Suprapubic skin (tissue), 4 donors: ENCODE measurements around the gene TNRC6B. TPM values are rescaled to one million over a fixed set of nuclear protein-coding genes. Genes with fewer than 3 reads are reported as not detected.

Experiments
- DNase-seq, 2 donors: peaks; one replicate each; pipeline ENCODE4 v3.0.0-alpha.2; 2019; ENCODE audit warnings: low spot score in 2 of 2
- H3K27ac ChIP-seq: fragments of 200-600 bp; sonication (generic); one replicate; pipeline ENCODE4 v1.5.1; 2019
- H3K27me3 ChIP-seq: fragments of 200-600 bp; sonication (generic); one replicate; pipeline ENCODE4 v1.5.1; 2019
- H3K36me3 ChIP-seq: fragments of 200-600 bp; sonication (generic); one replicate; pipeline ENCODE4 v1.5.1; 2019
- H3K4me1 ChIP-seq: fragments of 200-600 bp; sonication (generic); one replicate; pipeline ENCODE4 v1.5.1; 2019
- H3K4me3 ChIP-seq: fragments of 200-600 bp; sonication (generic); one replicate; pipeline ENCODE4 v1.5.1; 2019; ENCODE audit warnings: mild to moderate bottlenecking
- H3K9me3 ChIP-seq: fragments of 200-600 bp; sonication (generic); one replicate; pipeline ENCODE4 v1.5.1; 2019
- EP300 ChIP-seq: sonication (generic); formaldehyde crosslinking; IDR thresholded peaks from one replicate; pipeline ENCODE4 v1.6.1; 2017; ENCODE audit warnings: antibody characterized with exemption
- POLR2A ChIP-seq, 2 donors: fragments of 450-650 bp; IDR thresholded peaks; one replicate each; pipeline ENCODE4 v1.6.1; 2017; ENCODE audit warnings: antibody characterized with exemption in 2 of 2, mild to moderate bottlenecking in 2 of 2, moderate library complexity in 2 of 2
- POLR2AphosphoS5 ChIP-seq, 3 donors: sonication (generic); formaldehyde crosslinking; IDR thresholded peaks; one replicate each; pipeline ENCODE4 v1.6.1; 2017; ENCODE audit warnings: antibody characterized with exemption in 3 of 3
- WGBS: methylation state at CpG from one replicate; pipeline ENCODE4 v1.1.5; 2018; 5-methylcytosine and 5-hydroxymethylcytosine counted together
- total RNA-seq, 4 donors: library from RNA; depleted of rRNA; stranded (reverse); fragments of >200 nt; gene quantifications; one replicate each; pipeline ENCODE4 v1.1.0, GENCODE V29; 2016
- TF ChIP-seq, protein P1 (sequence below), 2 donors: fragments of 200-600 bp in 1 of 2; fragments of 450-650 bp in 1 of 2; sonication (generic) in 1 of 2; IDR thresholded peaks; one replicate each; pipeline ENCODE4 v1.5.1; 2016 to 2019; ENCODE audit warnings: antibody characterized with exemption in 2 of 2, mild to moderate bottlenecking in 1 of 2, moderate library complexity in 1 of 2

Gene TNRC6B
- total RNA-seq, 4 donors from 2014 or later = 44.2 to 179 (median 55.5) TPM

DNA sequence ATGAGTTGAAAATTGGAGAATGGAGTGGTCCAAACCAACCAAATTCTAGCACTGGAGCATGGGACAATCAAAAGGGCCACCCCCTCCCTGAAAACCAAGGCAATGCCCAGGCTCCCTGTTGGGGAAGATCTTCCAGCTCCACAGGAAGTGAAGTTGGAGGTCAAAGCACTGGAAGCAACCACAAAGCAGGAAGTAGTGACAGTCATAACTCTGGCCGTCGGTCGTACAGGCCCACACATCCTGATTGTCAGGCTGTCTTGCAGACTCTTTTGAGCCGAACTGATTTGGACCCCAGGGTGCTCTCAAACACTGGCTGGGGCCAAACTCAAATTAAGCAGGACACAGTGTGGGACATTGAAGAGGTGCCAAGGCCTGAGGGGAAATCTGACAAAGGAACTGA lies 88.1 kb downstream of the TNRC6B start:
- H3K36me3 ChIP-seq = peaks cover 49% of the 10 kb centered on the region
- no peaks in the 10 kb centered on the region for H3K9me3 ChIP-seq
- DNase-seq = no peak
- no peaks in the 10 kb centered on the region for H3K4me1 ChIP-seq
- H3K4me3 ChIP-seq = no peak overlapping the region
- H3K27ac ChIP-seq = no peak overlapping the region
- no peak for TF ChIP-seq POLR2AphosphoS5 (IDR thresholded peaks at IDR 0.05)
- no peak for TF ChIP-seq POLR2A (IDR thresholded peaks at IDR 0.05)
- TF ChIP-seq EP300 = no peak
- TF ChIP-seq, protein P1, sequence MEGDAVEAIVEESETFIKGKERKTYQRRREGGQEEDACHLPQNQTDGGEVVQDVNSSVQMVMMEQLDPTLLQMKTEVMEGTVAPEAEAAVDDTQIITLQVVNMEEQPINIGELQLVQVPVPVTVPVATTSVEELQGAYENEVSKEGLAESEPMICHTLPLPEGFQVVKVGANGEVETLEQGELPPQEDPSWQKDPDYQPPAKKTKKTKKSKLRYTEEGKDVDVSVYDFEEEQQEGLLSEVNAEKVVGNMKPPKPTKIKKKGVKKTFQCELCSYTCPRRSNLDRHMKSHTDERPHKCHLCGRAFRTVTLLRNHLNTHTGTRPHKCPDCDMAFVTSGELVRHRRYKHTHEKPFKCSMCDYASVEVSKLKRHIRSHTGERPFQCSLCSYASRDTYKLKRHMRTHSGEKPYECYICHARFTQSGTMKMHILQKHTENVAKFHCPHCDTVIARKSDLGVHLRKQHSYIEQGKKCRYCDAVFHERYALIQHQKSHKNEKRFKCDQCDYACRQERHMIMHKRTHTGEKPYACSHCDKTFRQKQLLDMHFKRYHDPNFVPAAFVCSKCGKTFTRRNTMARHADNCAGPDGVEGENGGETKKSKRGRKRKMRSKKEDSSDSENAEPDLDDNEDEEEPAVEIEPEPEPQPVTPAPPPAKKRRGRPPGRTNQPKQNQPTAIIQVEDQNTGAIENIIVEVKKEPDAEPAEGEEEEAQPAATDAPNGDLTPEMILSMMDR (IDR thresholded peaks at IDR 0.05) = no peak
- no peaks in the 10 kb centered on the region for H3K27me3 ChIP-seq
- 62% methylated on average over 4 of the region's 4 CpGs for WGBS

DNA sequence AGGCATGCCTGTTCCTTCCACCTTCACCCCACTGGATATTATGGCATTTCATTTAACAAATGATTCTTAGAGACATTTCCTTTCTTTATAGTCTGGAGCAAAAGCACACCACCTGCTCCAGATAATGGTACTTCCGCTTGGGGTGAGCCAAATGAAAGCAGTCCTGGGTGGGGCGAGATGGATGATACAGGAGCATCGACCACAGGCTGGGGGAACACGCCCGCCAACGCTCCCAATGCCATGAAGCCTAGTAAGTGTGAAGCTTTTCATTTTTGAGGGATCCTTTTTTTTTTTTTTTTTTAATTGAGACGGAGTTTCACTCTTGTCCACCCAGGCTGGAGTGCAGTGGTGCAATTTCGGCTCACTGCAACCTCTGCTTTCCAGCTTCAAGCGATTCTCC lies 92.3 kb downstream of the TNRC6B start:
- TF ChIP-seq POLR2A (IDR thresholded peaks at IDR 0.05) (no peak), EP300 (no peak), POLR2AphosphoS5 (IDR thresholded peaks at IDR 0.05) (no peak)
- TF ChIP-seq, protein P1 (IDR thresholded peaks at IDR 0.05) = no peak
- 95% methylated on average over 9 of the region's 9 CpGs for WGBS
- no peak for DNase-seq
- Histone ChIP-seq H3K27ac (no peak overlapping the region), H3K27me3 (no peaks in the 10 kb centered on the region), H3K9me3 (no peaks in the 10 kb centered on the region), H3K4me1 (no peaks in the 10 kb centered on the region), H3K36me3 (peaks cover 39% of the 10 kb centered on the region), H3K4me3 (no peak overlapping the region)

DNA sequence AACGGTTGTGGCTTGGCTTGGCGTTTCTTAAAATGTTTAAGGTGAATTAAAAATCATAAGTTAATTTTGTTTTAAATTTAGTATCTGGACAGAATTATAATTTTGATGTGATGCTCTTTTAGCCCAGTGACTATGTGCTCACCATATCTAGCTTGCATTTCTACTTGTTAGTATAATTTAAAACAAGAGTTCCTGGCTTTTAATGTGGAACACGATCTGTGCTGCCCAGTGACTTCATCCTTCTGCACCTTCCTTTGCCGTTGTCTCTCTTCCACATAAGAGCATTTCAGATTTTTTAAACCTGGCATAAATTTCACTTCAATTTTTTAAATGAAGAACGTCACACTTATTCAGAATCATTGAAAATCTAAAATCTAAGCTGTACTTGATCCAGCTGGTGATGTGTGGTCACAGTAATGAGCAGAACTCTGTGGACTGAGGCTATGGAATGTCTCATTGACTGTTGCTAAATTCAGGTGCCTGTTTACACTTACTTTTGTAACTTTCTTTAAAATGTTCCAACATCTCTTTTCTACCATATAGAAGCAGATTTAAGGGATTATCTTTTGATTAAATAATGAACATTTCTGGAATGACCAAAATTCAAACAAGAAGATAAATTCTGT lies 93.1 kb downstream of the TNRC6B start:
- DNase-seq = no peak
- WGBS = 63% methylated on average over 5 of the region's 5 CpGs
- Histone ChIP-seq H3K4me3 (no peak overlapping the region), H3K9me3 (no peaks in the 10 kb centered on the region), H3K27me3 (no peaks in the 10 kb centered on the region), H3K36me3 (peaks cover 34% of the 10 kb centered on the region), H3K4me1 (peaks cover 7% of the 10 kb centered on the region), H3K27ac (no peak overlapping the region)
- TF ChIP-seq EP300 = no peak
- no peak for TF ChIP-seq POLR2AphosphoS5 (IDR thresholded peaks at IDR 0.05)
- TF ChIP-seq POLR2A (IDR thresholded peaks at IDR 0.05) = no peak
- TF ChIP-seq, protein P1 (IDR thresholded peaks at IDR 0.05) = no peak

DNA sequence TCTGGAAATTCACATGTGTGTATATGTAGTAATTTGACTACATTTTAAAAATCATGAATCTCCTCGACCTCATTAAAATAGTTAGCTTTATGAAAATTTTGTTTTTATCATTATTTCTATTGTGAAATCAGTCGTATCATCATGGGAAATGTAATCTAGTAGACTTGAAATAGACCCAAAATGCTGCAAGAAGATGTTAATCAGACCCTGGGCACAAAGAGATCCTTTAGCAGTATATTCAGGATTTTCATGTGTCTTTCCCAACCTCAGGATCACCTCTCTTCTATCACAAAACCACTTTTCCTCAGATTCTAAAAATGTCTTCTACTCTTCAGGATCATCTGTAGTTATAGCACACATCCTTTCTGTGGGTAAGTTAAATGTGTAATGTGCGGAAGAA lies 93.7 kb downstream of the TNRC6B start:
- no peak for TF ChIP-seq EP300
- TF ChIP-seq, protein P1 (IDR thresholded peaks at IDR 0.05) = no peak
- no peak for TF ChIP-seq POLR2A (IDR thresholded peaks at IDR 0.05)
- no peak for TF ChIP-seq POLR2AphosphoS5 (IDR thresholded peaks at IDR 0.05)

DNA sequence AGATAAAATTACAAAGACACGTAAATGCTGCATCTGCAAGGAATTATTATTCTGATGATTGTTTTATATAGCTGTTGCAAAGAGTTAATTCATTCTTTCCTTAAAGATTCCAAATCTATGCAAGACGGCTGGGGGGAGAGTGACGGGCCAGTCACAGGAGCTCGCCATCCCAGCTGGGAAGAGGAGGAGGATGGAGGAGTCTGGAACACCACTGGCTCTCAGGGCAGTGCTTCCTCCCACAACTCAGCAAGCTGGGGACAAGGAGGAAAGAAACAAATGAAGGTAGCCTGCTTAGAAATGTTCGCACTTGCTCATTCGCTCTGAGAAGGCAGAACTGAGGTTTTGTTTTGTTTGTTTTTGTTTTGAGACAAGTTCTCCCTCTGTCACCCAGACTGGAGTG lies 95.6 kb downstream of the TNRC6B start:
- H3K4me1 ChIP-seq = peaks cover 25% of the 10 kb centered on the region
- TF ChIP-seq, protein P1 (IDR thresholded peaks at IDR 0.05) = no peak
- TF ChIP-seq POLR2A (IDR thresholded peaks at IDR 0.05) = no peak
- no peak for TF ChIP-seq EP300
- TF ChIP-seq POLR2AphosphoS5 (IDR thresholded peaks at IDR 0.05) = no peak
- H3K27me3 ChIP-seq = no peaks in the 10 kb centered on the region
- H3K27ac ChIP-seq = no peak overlapping the region
- peaks cover 21% of the 10 kb centered on the region for H3K36me3 ChIP-seq
- no peak overlapping the region for H3K4me3 ChIP-seq
- no peaks in the 10 kb centered on the region for H3K9me3 ChIP-seq
- 78% methylated on average over 6 of the region's 6 CpGs for WGBS
- DNase-seq = no peak

More for the DNA sequence above, 93.7 kb downstream of the TNRC6B start:
- 79% methylated on average over 3 of the region's 3 CpGs for WGBS
- DNase-seq = no peak
- Histone ChIP-seq H3K36me3 (peaks cover 28% of the 10 kb centered on the region), H3K4me3 (no peak overlapping the region), H3K27ac (no peak overlapping the region), H3K4me1 (peaks cover 13% of the 10 kb centered on the region), H3K27me3 (no peaks in the 10 kb centered on the region), H3K9me3 (no peaks in the 10 kb centered on the region)
